KMS-11 (cell line): ENCODE results near the gene TCEA3.

ENCODE experiments used
- H2AFZ ChIP-seq: fragments of 200-600 bp; sonication (generic); 2 replicates; pipeline ENCODE4 v1.6.1; 2016; ENCODE audit warnings: antibody characterized with exemption, mixed run types, low read depth
- H3K27ac ChIP-seq: fragments of 200-600 bp; sonication (generic); 2 replicates; pipeline ENCODE4 v1.6.1; 2016; ENCODE audit warnings: mild to moderate bottlenecking, mixed run types
- H3K27me3 ChIP-seq: fragments of 200-600 bp; sonication (generic); 2 replicates; pipeline ENCODE4 v1.6.1; 2017; ENCODE audit warnings: mild to moderate bottlenecking, low read depth, mixed run types, moderate library complexity; ENCODE audit not compliant: insufficient read depth
- H3K36me3 ChIP-seq: fragments of 200-600 bp; sonication (generic); 2 replicates; pipeline ENCODE4 v1.6.1; 2017; ENCODE audit warnings: mild to moderate bottlenecking, mixed run types; ENCODE audit not compliant: insufficient read depth
- H3K4me1 ChIP-seq: fragments of 200-600 bp; sonication (generic); 2 replicates; pipeline ENCODE4 v1.6.1; 2016; ENCODE audit warnings: mild to moderate bottlenecking, low read depth, mixed run types; ENCODE audit not compliant: poor library complexity, severe bottlenecking
- H3K4me2 ChIP-seq: fragments of 200-600 bp; sonication (generic); 2 replicates; pipeline ENCODE4 v1.7.0; 2016; ENCODE audit warnings: mild to moderate bottlenecking, mixed run types
- H3K4me3 ChIP-seq: fragments of 200-600 bp; sonication (generic); IDR thresholded peaks from 2 replicates; pipeline ENCODE4 v1.6.1; 2017; ENCODE audit warnings: low read depth, low read length, mixed read lengths; ENCODE audit not compliant: insufficient read depth
- H3K79me2 ChIP-seq: fragments of 200-600 bp; sonication (generic); 2 replicates; pipeline ENCODE4 v1.6.1; 2016; ENCODE audit warnings: low read depth, mixed run types; ENCODE audit not compliant: insufficient read depth
- H3K9ac ChIP-seq: fragments of 200-600 bp; sonication (generic); 2 replicates; pipeline ENCODE4 v1.6.1; 2016; ENCODE audit warnings: mild to moderate bottlenecking, mixed run types
- H4K20me1 ChIP-seq: fragments of 200-600 bp; sonication (generic); 2 replicates; pipeline ENCODE4 v1.6.1; 2016; ENCODE audit warnings: mild to moderate bottlenecking, mixed run types; ENCODE audit not compliant: insufficient read depth
- TF ChIP-seq, protein P1 (sequence below): fragments of 200-600 bp; sonication (generic); conservative IDR thresholded peaks from 2 replicates; pipeline ENCODE4 v1.6.1; 2017; ENCODE audit warnings: low read depth, mild to moderate bottlenecking, antibody characterized with exemption, low read length, moderate library complexity, mixed read lengths

Gene TCEA3

DNA sequence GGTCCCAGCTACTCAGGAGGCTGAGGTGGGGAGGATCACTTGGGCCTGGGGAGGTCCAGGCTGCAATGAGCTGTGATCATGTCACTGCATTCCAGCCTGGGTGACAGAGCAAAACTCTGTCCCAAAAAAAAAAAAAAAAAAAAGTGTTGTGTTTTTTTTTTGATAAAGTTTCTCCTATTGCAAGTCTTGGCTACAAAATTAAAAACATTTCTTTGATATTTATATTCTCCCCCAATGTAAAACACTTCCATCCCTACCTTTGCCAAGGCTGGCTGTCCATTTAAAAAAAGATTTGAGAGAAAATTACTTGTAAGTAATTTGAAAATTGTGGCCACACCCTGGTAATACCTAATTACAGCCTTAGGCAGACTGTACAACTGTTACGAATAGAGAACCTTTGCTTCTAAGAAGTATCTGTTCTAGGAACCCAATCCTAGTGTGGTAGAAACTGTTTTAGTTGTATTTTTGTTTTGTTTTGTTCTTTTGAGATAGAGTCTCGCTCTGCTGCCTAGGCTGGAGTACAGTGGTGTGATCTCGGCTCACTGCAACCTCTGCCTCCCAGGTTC lies 66.2 kb downstream of the TCEA3 start:
- Histone ChIP-seq H3K9ac (no peak overlapping the region), H3K36me3 (no peaks in the 10 kb centered on the region; the same call in 1 of the 2 replicates), H3K27me3 (no peaks in the 10 kb centered on the region), H3K4me1 (no peaks in the 10 kb centered on the region), H3K79me2 (no peaks in the 10 kb centered on the region), H2AFZ (no peak overlapping the region), H3K27ac (no peak overlapping the region), H3K4me3 (no peak overlapping the region), H4K20me1 (no peaks in the 10 kb centered on the region), H3K4me2 (no peak overlapping the region)
- TF ChIP-seq, protein P1, sequence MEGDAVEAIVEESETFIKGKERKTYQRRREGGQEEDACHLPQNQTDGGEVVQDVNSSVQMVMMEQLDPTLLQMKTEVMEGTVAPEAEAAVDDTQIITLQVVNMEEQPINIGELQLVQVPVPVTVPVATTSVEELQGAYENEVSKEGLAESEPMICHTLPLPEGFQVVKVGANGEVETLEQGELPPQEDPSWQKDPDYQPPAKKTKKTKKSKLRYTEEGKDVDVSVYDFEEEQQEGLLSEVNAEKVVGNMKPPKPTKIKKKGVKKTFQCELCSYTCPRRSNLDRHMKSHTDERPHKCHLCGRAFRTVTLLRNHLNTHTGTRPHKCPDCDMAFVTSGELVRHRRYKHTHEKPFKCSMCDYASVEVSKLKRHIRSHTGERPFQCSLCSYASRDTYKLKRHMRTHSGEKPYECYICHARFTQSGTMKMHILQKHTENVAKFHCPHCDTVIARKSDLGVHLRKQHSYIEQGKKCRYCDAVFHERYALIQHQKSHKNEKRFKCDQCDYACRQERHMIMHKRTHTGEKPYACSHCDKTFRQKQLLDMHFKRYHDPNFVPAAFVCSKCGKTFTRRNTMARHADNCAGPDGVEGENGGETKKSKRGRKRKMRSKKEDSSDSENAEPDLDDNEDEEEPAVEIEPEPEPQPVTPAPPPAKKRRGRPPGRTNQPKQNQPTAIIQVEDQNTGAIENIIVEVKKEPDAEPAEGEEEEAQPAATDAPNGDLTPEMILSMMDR: no peak

DNA sequence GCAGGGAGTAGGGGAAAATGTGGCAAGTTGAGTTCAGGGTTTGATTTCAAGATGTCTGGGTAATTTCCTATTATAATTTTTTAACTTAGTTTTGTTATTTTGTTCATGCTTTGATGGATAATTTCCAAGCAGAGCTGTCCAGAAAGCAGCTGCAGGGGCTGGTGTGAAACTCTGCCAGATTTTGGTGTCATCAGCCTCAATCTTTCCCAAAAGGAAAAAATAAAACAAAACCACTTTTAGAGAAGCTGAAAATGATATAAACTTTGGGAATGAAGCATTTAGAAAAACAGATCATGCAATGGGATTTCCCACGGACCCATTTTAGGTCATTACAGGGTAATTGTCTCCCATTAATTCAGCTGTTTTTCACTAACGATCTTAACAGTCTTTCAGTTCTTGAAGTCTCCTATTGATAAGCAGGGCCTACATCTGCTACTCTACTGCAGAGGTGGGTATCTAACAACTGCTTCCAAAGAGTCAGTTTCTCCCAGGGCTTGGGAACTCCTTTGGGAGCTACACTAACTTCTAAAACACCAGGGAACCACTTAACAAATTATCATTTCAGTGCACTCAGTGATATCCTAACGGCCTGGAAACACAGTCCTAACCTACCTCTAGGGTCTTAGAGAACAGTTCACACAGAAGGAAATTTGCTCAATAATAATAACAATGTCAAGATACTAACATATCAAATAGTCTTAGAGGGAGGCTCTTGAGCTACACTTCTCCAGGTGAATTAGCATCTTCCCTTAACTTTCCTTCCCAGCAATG lies 67.2 kb downstream of the TCEA3 start:
- H3K36me3 ChIP-seq: no peaks in the 10 kb centered on the region; the same call in 1 of the 2 replicates
- H3K4me2 ChIP-seq: no peak overlapping the region
- no peaks in the 10 kb centered on the region for H3K79me2 ChIP-seq
- no peaks in the 10 kb centered on the region for H3K4me1 ChIP-seq
- H4K20me1 ChIP-seq: no peaks in the 10 kb centered on the region
- TF ChIP-seq, protein P1: no peak
- H3K9ac ChIP-seq: no peak overlapping the region
- no peak overlapping the region for H3K4me3 ChIP-seq
- no peaks in the 10 kb centered on the region for H3K27me3 ChIP-seq
- no peak overlapping the region for H3K27ac ChIP-seq
- H2AFZ ChIP-seq: no peak overlapping the region

DNA sequence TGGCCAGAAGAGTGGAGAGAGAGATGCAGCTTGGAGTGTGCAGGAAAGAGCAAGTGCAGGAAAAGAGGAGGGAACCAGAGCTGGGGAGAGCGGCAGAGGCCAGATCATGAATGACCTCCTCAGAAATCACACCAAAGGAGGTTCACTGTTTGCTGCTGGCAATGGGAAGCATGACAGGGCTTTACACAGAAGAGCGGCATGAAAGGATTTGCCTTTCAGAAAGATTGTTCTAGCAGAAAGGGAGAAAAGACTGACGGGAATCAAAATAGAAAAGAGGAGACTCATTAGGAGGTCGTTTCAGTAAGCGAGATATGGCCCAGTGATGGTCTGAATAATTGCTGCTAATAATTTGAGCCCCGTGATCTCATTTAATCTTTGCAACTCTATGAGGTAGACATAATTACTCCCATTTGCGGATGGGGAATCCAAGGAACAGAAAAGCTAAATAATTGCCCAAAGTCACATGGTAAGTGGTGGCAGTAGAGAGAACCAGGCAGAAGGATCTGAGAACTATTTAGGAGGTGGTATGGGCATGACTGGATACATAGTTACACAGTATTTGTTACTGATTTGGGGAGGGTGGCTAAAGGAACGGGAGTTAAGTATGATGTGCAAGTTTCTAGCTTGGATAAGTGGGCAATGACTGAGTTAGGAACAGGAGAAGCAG lies 67.9 kb downstream of the TCEA3 start:
- H3K27ac ChIP-seq: no peak overlapping the region
- TF ChIP-seq, protein P1: no peak
- no peak overlapping the region for H2AFZ ChIP-seq
- no peak overlapping the region for H3K9ac ChIP-seq
- H3K4me1 ChIP-seq: no peaks in the 10 kb centered on the region
- H3K4me3 ChIP-seq: no peak overlapping the region
- no peaks in the 10 kb centered on the region for H3K36me3 ChIP-seq
- no peaks in the 10 kb centered on the region for H3K27me3 ChIP-seq
- H4K20me1 ChIP-seq: no peaks in the 10 kb centered on the region
- H3K4me2 ChIP-seq: no peak overlapping the region
- H3K79me2 ChIP-seq: no peaks in the 10 kb centered on the region

DNA sequence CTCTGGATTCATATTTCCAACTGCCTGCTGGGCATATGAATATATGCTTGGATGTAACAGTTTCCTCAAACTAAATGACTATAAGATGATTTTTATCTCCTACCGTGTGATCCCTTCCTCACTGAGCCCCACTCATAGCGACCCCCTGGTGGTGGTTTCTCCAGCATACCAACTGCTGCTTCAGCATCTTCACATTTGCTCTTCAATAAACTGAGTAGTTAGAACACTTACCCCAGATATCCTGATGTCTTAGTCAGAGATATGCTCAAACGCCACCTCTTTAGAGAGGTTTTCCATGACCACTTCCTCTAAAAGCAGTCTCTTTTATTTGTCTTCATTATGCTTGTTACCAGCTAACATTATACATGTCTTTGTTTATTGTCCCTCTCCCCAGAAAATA lies 70.3 kb downstream of the TCEA3 start:
- no peaks in the 10 kb centered on the region for H3K27me3 ChIP-seq
- H2AFZ ChIP-seq: no peak overlapping the region
- no peak overlapping the region for H3K4me3 ChIP-seq
- no peaks in the 10 kb centered on the region for H3K36me3 ChIP-seq
- H3K9ac ChIP-seq: no peak overlapping the region
- H4K20me1 ChIP-seq: no peaks in the 10 kb centered on the region
- H3K27ac ChIP-seq: no peak overlapping the region
- no peaks in the 10 kb centered on the region for H3K4me1 ChIP-seq
- H3K4me2 ChIP-seq: no peak overlapping the region
- TF ChIP-seq, protein P1: no peak
- no peaks in the 10 kb centered on the region for H3K79me2 ChIP-seq
